Heart left ventricle (tissue), 16 donors: ENCODE results near the gene NUAK1. TPM values are rescaled to one million over a fixed set of nuclear protein-coding genes. Genes with fewer than 3 reads are reported as not detected.

Source experiments
- ATAC-seq, 4 donors: fragments of 200-7000 bp; cut with Tn5 transposase; one replicate each; pipeline ENCODE4 v1.9.1; 2020 to 2022; ENCODE audit warnings: moderate library complexity in 4 of 4, mild to moderate bottlenecking in 3 of 4, moderate number of reproducible peaks in 1 of 4
- DNase-seq, 5 donors: peaks; one replicate each; pipeline ENCODE4 v3.0.0-alpha.2; 2020
- H3K27ac ChIP-seq, 12 donors: fragments of 200-600 bp; sonication (generic) in 4 of 12; one replicate each; pipeline versions ENCODE4 v1.5.0 to v1.8.0; 2016 to 2022; ENCODE audit warnings: mild to moderate bottlenecking in 2 of 12
- H3K27me3 ChIP-seq, 9 donors: fragments of 200-600 bp; sonication (generic) in 2 of 9; one replicate each; pipeline versions ENCODE4 v1.5.1 to v1.8.0; 2016 to 2022; ENCODE audit warnings: mild to moderate bottlenecking in 3 of 9
- H3K36me3 ChIP-seq, 9 donors: fragments of 200-600 bp; sonication (generic) in 2 of 9; one replicate each; pipeline versions ENCODE4 v1.5.0 to v1.8.0; 2018 to 2022; ENCODE audit warnings: mild to moderate bottlenecking in 2 of 9
- H3K4me1 ChIP-seq, 12 donors: fragments of 200-600 bp; sonication (generic) in 4 of 12; one replicate each; pipeline versions ENCODE4 v1.5.0 to v1.8.0; 2016 to 2022; ENCODE audit warnings: mild to moderate bottlenecking in 3 of 12
- H3K4me3 ChIP-seq, 12 donors: fragments of 200-600 bp; sonication (generic) in 4 of 12; one replicate each; pipeline versions ENCODE4 v1.5.0 to v1.8.0; 2017 to 2022; ENCODE audit warnings: mild to moderate bottlenecking in 9 of 12, moderate library complexity in 4 of 12
- H3K9me3 ChIP-seq, 12 donors: fragments of 200-600 bp; sonication (generic) in 4 of 12; one replicate each; pipeline versions ENCODE4 v1.5.0 to v1.8.0; 2016 to 2022; ENCODE audit warnings: mild to moderate bottlenecking in 1 of 12
- POLR2A ChIP-seq, 2 donors: fragments of 450-650 bp; IDR thresholded peaks; one replicate each; pipeline ENCODE4 v1.6.1; 2017; ENCODE audit warnings: antibody characterized with exemption in 2 of 2, mild to moderate bottlenecking in 2 of 2, moderate library complexity in 2 of 2
- WGBS, 4 donors: extraction: QIAGEN DNeasy Blood & Tissue Kit in 2 of 4; methylation state at CpG; one replicate each; pipeline versions ENCODE4 v1.1.5 to v1.1.7; 2013 to 2018; 5-methylcytosine and 5-hydroxymethylcytosine counted together
- intact Hi-C, 10 donors: fragments of 100-400 bp; cut with DNase I; formaldehyde crosslinking; loops; one replicate each; pipeline versions ENCODE4 v1.11.1 to v1.14.2; 2022
- polyA plus RNA-seq, 2 donors: library from polyadenylated mRNA; stranded (reverse); fragments of 200-250 nt; gene quantifications; one replicate each; pipeline ENCODE4 v1.2.3, GENCODE V29; 2013
- total RNA-seq, 9 donors: library from RNA; depleted of rRNA in 2 of 9; stranded (reverse); fragments of >200 nt in 2 of 9; fragmentation: NEBNext Ultra II Directional in 3 of 9; extraction: Animal tissue kit (Norgen Biotek cat#: 25700) in 3 of 9; gene quantifications; one replicate each; pipeline versions ENCODE4 v1.1.0 to v1.2.4, GENCODE V29; 2016 to 2023
- TF ChIP-seq, protein P1 (sequence below), 12 donors: fragments of 200-600 bp; sonication (generic) in 4 of 12; IDR thresholded peaks; one replicate each; pipeline versions ENCODE4 v1.5.0 to v1.8.0; 2018 to 2022; ENCODE audit warnings: antibody characterized with exemption in 12 of 12, mild to moderate bottlenecking in 5 of 12
- donor health status: ischemic (EF 13 %, LVEDD 7.1; RV severe dilation, severe dysfunction).
- donor health status: healthy with polysubstance abuse.
- donor health status: DM: no; HTN: yes; CAD: no.
- donor health status: DM: no; HTN: no; CAD: no.
- donor health status: ischemic (EF 25% LVEDD 6.9; RV normal size, moderate dysfunction).
- donor health status: ischemic (EF 25% LVEDD 5.7; RV mildly dilated, moderate dysfunction).
- donor health status: healthy.
- donor health status: DM: yes; HTN: yes; CAD: no.
- donor health status: ischemic (EF 35%, LVEDD 5.7; RV mildly dilated, moderate dysfunction).
- donor health status: nonischemic (EF 11% LVEDD 7.7; RV severe dilation, severe dysfunction).
- donor health status: DM: yes; HTN: yes; CAD: no.
- donor health status: PGD.
- donor health status: ischemic (EF 29% LVEDD 5.4; RV normal size, mild dysfunction).
- donor health status: nonischemic (EF 23%, LVEDD 6.1; RV moderate dilation, normal function).

NUAK1 gene
- total and polyA plus RNA-seq, 11 donors, result 10.5 to 50.7 (median 39.4) TPM

DNA sequence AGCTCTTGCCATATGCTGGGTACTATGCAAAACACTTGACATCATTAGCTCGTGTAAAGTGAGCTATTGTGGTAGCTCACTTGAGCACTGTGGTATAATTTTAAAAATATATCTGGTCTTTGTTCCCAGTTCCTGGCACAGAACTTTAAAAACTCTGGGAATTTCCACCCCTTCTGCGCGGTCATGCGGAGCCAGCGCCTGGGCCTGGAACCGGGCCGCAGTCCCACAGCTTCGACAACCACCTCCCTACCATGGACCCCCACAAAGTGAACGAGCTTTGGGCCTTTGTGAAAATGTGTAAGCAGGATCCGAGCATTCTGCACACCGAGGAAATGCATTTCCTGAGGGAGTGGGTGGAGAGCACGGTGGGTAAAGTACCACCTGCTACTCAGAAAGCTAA lies 123.1 kb downstream of the NUAK1 start:
- 65 to 78% (median 75%) methylated on average over 12 of the region's 12 CpGs for WGBS, 4 donors
- no peak overlapping the region for H3K4me3 ChIP-seq
- H3K4me1 ChIP-seq, result peaks cover 0 to 4% (median under 1%) of the 10 kb centered on the region in 12 donors
- TF ChIP-seq, protein P1, sequence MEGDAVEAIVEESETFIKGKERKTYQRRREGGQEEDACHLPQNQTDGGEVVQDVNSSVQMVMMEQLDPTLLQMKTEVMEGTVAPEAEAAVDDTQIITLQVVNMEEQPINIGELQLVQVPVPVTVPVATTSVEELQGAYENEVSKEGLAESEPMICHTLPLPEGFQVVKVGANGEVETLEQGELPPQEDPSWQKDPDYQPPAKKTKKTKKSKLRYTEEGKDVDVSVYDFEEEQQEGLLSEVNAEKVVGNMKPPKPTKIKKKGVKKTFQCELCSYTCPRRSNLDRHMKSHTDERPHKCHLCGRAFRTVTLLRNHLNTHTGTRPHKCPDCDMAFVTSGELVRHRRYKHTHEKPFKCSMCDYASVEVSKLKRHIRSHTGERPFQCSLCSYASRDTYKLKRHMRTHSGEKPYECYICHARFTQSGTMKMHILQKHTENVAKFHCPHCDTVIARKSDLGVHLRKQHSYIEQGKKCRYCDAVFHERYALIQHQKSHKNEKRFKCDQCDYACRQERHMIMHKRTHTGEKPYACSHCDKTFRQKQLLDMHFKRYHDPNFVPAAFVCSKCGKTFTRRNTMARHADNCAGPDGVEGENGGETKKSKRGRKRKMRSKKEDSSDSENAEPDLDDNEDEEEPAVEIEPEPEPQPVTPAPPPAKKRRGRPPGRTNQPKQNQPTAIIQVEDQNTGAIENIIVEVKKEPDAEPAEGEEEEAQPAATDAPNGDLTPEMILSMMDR (IDR thresholded peaks at IDR 0.05), result no peak
- no peak for TF ChIP-seq POLR2A (IDR thresholded peaks at IDR 0.05)
- peaks cover 0 to 16% (median 2%) of the 10 kb centered on the region in 12 donors for H3K9me3 ChIP-seq
- H3K27ac ChIP-seq, result no peak overlapping the region
- no peak for DNase-seq
- intact Hi-C loops, result no loop called here
- ATAC-seq, result peak in 1 of 4 donors; percentile 24
- no peaks in the 10 kb centered on the region for H3K27me3 ChIP-seq
- H3K36me3 ChIP-seq, result no peaks in the 10 kb centered on the region

DNA sequence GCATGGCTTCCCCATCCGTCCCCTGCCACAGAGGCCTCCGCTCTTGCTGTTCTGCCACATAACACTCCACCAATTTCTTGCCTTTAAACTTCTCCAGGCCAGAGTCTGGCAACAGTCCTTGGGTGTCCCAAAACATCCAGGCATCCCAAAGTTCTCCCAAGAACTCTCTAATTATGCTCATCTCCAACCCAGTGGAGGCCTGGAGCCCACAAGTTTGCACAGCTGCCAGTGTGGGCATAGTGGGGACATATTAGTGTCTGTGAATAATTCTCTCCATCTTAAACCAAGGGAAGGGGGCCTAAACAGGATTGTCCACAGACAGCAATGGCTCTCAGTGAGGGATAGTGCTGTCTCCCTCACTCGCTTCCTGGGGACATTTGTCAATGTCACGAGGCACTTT lies 124.8 kb downstream of the NUAK1 start:
- H3K4me1 ChIP-seq, result no peaks in the 10 kb centered on the region
- DNase-seq (no peak), ATAC-seq (no peak)
- H3K4me3 ChIP-seq, result no peak overlapping the region
- intact Hi-C loops, result no loop called here
- H3K9me3 ChIP-seq, result peaks cover 0 to 16% (median 2%) of the 10 kb centered on the region in 12 donors
- H3K27me3 ChIP-seq, result no peaks in the 10 kb centered on the region
- 98 to 99% (median 98%) methylated on average over 4 of the region's 4 CpGs for WGBS, 4 donors
- TF ChIP-seq POLR2A (IDR thresholded peaks at IDR 0.05), result no peak
- TF ChIP-seq, protein P1 (IDR thresholded peaks at IDR 0.05), result no peak
- no peaks in the 10 kb centered on the region for H3K36me3 ChIP-seq
- no peak overlapping the region for H3K27ac ChIP-seq

Other genes starting within 250 kb of the NUAK1 start
- 10 to 100 TPM; 39.9 to 70.7 (median 53.7) TPM for gene CKAP4, start 109.1 kb upstream of the NUAK1 start, total RNA-seq
- gene CKAP4, start 109.1 kb upstream of the NUAK1 start, polyA plus RNA-seq, result 10 to 100 TPM; 19.0 to 61.5 TPM
- gene TCP11L2, start 163.8 kb upstream of the NUAK1 start, total RNA-seq, result 100 to 1,000 TPM in 5 of 9 donors, 10 to 100 TPM in 4; 60.8 to 147 (median 113) TPM
- 10 to 100 TPM; 15.5 to 17.3 TPM for gene TCP11L2, start 163.8 kb upstream of the NUAK1 start, polyA plus RNA-seq
- 10 to 100 TPM in 2 of 9 donors, 1 to 10 TPM in 7; 6.4 to 12.3 (median 9.3) TPM for gene POLR3B, start 218.8 kb upstream of the NUAK1 start, total RNA-seq
- 1 to 10 TPM; 2.5 to 8.1 TPM for gene POLR3B, start 218.8 kb upstream of the NUAK1 start, polyA plus RNA-seq